Omental fat pad (tissue), 4 donors: ENCODE measurements around the gene ZNF438. TPM values are rescaled to one million over a fixed set of nuclear protein-coding genes. Genes with fewer than 3 reads are reported as not detected.

Experiments
- ATAC-seq: fragments of 150-250 bp; one replicate; pipeline ENCODE4 v1.9.1; 2016; ENCODE audit warnings: mild to moderate bottlenecking, moderate library complexity; ENCODE audit not compliant: low FRiP score
- DNase-seq: peaks from one replicate; pipeline ENCODE4 v3.0.0-alpha.2; 2019; ENCODE audit warnings: low spot score
- total RNA-seq, 4 donors: library from RNA; depleted of rRNA; stranded (reverse); fragments of >200 nt; gene quantifications; one replicate each; pipeline ENCODE4 v1.1.0, GENCODE V29; 2016
- TF ChIP-seq, protein P1 (sequence below), 3 donors: fragments of 450-650 bp; IDR thresholded peaks; one replicate each; pipeline ENCODE4 v1.5.1; 2016 to 2017; ENCODE audit warnings: antibody characterized with exemption in 3 of 3, mild to moderate bottlenecking in 3 of 3, moderate library complexity in 2 of 3

The ZNF438 gene
- total RNA-seq, 4 donors from 2014 or later: 8.9 to 22.9 (median 12.3) TPM

DNA sequence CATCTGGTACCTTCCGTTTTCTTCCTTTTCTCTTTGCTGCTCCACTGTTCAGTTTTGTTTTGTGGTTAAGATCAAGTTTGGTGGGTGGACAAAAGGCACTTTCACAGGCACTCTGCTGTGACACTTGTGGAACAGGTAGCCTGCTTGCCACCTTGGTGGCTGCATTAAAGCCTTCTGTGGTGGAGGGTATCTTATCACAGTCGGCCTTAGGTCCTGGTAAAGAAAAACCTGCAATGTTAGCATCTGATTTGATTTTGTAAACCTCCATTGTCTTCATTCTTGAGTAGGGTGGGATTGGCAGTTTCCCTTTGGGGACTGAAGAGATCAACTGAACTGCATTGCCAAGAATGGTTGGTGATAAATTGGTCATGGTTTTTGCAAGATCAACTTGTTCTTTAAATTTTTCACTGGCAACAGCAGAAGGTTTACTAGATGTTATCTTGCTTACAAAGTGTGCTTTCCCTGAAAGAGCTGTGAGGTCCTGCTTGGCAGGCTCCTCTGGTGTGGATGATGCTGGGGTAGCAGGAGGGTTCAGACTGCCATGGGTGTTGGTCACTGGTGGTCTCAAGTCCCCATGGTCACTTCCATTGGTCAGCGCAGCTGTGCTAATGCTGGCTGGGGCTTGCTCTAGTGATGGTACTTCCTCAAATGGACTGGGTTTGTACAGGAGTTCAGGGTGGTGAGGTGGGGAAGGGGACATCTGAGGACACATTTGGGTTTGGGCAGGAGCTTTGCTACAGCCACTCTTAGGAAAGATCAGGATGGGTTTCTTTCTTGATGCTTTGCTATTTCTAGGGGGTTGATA is 182.2 kb downstream of the ZNF438 start:
- TF ChIP-seq, protein P1, sequence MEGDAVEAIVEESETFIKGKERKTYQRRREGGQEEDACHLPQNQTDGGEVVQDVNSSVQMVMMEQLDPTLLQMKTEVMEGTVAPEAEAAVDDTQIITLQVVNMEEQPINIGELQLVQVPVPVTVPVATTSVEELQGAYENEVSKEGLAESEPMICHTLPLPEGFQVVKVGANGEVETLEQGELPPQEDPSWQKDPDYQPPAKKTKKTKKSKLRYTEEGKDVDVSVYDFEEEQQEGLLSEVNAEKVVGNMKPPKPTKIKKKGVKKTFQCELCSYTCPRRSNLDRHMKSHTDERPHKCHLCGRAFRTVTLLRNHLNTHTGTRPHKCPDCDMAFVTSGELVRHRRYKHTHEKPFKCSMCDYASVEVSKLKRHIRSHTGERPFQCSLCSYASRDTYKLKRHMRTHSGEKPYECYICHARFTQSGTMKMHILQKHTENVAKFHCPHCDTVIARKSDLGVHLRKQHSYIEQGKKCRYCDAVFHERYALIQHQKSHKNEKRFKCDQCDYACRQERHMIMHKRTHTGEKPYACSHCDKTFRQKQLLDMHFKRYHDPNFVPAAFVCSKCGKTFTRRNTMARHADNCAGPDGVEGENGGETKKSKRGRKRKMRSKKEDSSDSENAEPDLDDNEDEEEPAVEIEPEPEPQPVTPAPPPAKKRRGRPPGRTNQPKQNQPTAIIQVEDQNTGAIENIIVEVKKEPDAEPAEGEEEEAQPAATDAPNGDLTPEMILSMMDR (IDR thresholded peaks at IDR 0.05): no peak
- DNase-seq: no peak
- no peak for ATAC-seq

DNA sequence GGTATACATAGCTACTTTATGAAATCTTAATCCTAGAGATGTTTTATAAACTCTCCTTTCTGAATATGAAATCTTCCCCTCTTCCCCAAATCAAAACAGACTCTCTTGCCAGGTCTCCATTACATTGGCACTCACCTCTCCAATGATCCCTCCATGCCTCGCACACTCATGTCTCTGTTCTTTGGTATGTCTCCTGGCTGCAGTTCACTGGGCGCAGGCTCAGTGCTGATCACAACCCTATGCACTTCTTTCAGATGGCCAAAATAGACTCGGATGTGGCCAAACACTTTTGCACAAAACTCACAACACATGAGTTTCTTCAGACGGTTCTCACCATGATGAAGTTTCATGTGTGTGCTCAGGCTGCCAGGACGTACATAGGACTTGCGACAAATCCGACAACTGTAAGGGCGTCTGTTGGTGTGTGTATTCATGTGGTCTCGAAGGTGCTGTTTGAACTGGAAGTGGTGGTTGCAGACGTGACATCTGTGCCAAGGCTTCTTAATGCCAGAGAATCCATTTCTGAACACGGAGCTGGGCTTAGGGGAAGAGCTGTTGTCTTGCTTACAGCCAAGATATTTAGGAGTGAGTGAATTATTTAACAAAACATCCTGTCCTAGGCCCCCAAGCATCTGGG is 183.2 kb downstream of the ZNF438 start:
- TF ChIP-seq, protein P1 (IDR thresholded peaks at IDR 0.05): no peak
- DNase-seq (no peak), ATAC-seq (no peak)

DNA sequence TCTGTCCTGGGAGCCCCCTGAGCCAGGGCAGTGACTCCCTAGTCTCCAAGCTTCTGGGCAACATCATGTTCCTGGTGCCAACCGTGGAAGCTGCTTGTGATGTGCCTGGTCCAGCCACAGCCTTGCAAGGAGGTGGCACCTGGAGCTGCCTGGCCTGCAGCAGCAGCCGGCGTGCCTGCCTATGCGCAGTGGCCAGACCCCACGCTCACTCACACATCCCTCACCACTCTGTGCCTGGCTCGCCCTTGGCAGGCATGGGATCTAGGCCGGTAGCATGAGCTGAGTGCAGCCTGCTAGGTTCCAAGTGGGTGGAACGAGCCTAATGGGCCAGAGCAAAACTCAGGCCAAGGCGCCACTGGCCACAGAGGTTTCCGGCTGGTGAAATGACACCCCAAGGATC is 184.0 kb downstream of the ZNF438 start:
- TF ChIP-seq, protein P1 (IDR thresholded peaks at IDR 0.05): no peak
- no peak for ATAC-seq
- DNase-seq: no peak

DNA sequence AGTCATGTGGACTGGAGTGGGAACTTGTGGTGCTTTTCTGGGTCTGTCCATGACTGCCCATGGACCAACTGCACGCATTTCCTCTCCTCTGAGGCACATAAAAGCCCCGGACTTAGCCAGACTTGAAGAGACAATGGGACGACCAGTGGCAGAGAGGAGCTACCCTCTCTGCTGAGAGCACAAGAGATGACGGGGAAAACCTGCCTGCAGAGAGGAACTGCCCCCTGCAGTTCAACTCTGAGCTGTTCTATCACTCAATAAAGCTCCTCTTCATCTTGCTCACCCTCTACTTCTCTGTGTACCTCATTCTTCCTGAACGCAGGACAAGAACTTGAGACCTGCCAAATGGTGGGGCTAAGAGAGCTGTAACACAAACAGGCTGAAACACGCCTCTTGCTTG is 184.5 kb downstream of the ZNF438 start:
- TF ChIP-seq, protein P1 (IDR thresholded peaks at IDR 0.05): no peak
- ATAC-seq (no peak), DNase-seq (no peak)

DNA sequence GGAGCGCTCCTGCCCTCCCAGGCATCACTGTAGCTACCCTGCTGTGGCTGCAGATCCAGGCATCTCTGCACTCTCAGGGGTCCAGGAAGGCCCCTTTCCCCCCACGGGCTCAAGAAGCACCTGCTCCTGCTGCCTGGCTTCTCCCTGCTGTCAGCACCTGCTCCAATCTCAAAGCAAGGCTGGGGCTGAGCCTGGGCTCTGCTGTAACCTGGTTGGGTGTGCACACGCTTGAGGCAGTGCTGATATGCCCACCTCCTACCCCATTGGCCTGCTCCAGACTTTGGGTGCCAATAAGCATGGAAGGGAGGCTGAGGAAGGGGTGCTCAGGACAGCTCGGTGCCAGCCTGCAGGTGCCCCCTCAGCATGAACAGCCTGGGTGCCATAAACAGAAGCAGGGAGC is 185.0 kb downstream of the ZNF438 start:
- DNase-seq (no peak), ATAC-seq (no peak)
- TF ChIP-seq, protein P1 (IDR thresholded peaks at IDR 0.05): no peak

DNA sequence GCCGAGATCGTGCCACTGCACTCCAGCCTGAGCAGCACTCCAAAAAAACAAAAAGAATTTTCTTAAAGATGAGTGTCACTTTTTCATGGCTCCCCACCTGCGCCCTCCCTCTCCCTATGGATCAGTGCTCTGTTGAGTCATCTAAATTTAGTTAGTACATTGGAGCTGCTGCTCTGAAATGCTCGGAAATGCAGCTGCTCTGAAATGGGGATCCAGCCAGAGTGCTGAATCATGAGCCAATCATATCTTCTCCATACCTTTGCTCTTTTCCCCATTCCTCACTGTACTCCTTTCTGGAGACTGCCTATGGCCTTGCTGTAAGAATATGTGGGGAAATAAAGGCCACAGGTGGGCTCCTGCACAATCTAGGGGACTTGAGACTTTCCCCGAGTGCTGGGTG is 188.8 kb downstream of the ZNF438 start:
- ATAC-seq (no peak), DNase-seq (no peak)
- TF ChIP-seq, protein P1 (IDR thresholded peaks at IDR 0.05): no peak

DNA sequence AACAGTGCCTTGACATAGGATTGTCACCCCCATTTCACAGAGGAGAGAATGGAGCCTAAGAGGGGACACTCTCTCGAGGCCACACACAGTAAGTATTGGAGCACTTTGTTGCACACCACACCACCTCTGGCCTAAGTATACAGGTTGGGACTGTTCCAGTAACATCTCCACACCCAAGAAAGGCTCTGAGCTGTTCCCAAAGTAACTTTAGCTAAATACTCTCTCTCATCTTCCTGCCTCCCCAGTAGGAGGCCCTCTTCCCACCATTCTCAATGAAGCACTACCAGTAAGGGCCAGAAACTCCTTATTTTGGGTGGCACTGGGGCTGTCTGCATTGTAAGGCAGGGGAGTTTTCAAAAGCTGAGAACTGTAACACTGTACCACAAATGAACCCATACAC is 189.5 kb downstream of the ZNF438 start:
- ATAC-seq (no peak), DNase-seq (no peak)
- TF ChIP-seq, protein P1 (IDR thresholded peaks at IDR 0.05): no peak
